MM.1S (cell line): ENCODE measurements around the gene CATSPERD.

Source experiments
- DNase-seq: peaks from one replicate; pipeline ENCODE4 v3.0.0-alpha.2; 2015
- H2AFZ ChIP-seq: fragments of 300-600 bp; sonication (generic); 2 replicates; pipeline ENCODE4 v1.6.0; 2016; ENCODE audit warnings: antibody characterized with exemption, low read length
- H3F3A ChIP-seq: fragments of 300-600 bp; sonication (generic); 2 replicates; pipeline ENCODE4 v1.6.1; 2016; ENCODE audit warnings: mild to moderate bottlenecking, antibody characterized with exemption, low read length, moderate library complexity, mixed read lengths; ENCODE audit not compliant: insufficient read depth
- H3K27ac ChIP-seq: fragments of 300-600 bp; sonication (generic); 2 replicates; pipeline ENCODE4 v1.5.1; 2016; ENCODE audit warnings: mild to moderate bottlenecking, low read length
- H3K27me3 ChIP-seq: fragments of 300-600 bp; sonication (generic); replicated peaks from 2 replicates; pipeline ENCODE4 v1.6.0; 2016; ENCODE audit warnings: low read length; ENCODE audit not compliant: insufficient read depth
- H3K36me3 ChIP-seq: fragments of 300-600 bp; sonication (generic); replicated peaks from 2 replicates; pipeline ENCODE4 v1.6.1; 2016; ENCODE audit warnings: mild to moderate bottlenecking, low read length, mixed read lengths; ENCODE audit not compliant: insufficient read depth
- H3K4me1 ChIP-seq: fragments of 300-600 bp; sonication (generic); 2 replicates; pipeline ENCODE4 v1.6.1; 2016; ENCODE audit warnings: low read length, mixed read lengths
- H3K4me2 ChIP-seq: fragments of 300-600 bp; sonication (generic); 2 replicates; pipeline ENCODE4 v1.6.0; 2016; ENCODE audit warnings: low read depth, low read length
- H3K4me3 ChIP-seq: fragments of 300-600 bp; sonication (generic); 2 replicates; pipeline ENCODE4 v1.5.1; 2016; ENCODE audit warnings: low read length, mixed read lengths
- H3K79me2 ChIP-seq: fragments of 300-600 bp; sonication (generic); 2 replicates; pipeline ENCODE4 v1.6.1; 2016; ENCODE audit warnings: mixed run types, low read length, mixed read lengths
- H3K9ac ChIP-seq: fragments of 300-600 bp; sonication (generic); 2 replicates; pipeline ENCODE4 v1.6.1; 2016; ENCODE audit warnings: low read length, mixed read lengths
- H3K9me2 ChIP-seq: fragments of 300-600 bp; sonication (generic); replicated peaks from 2 replicates; pipeline ENCODE4 v1.6.1; 2016; ENCODE audit warnings: mild to moderate bottlenecking, low read length, mixed read lengths; ENCODE audit not compliant: insufficient read depth
- H3K9me3 ChIP-seq: fragments of 300-600 bp; sonication (generic); replicated peaks from 2 replicates; pipeline ENCODE4 v1.6.1; 2016; ENCODE audit warnings: mild to moderate bottlenecking, low read length, mixed read lengths; ENCODE audit not compliant: insufficient read depth
- H4K20me1 ChIP-seq: fragments of 300-600 bp; sonication (generic); 2 replicates; pipeline ENCODE4 v1.6.1; 2016; ENCODE audit warnings: mild to moderate bottlenecking, low read length, moderate library complexity, mixed read lengths; ENCODE audit not compliant: insufficient read depth
- CTCF ChIP-seq: fragments of 300-600 bp; sonication (generic); IDR thresholded peaks from 2 replicates; pipeline ENCODE4 v1.5.1; 2016; ENCODE audit warnings: antibody characterized with exemption, low read length, mixed read lengths
- EZH2 ChIP-seq: fragments of 300-600 bp; sonication (generic); optimal IDR thresholded peaks from 2 replicates; pipeline ENCODE3; 2017; ENCODE audit warnings: low read depth, mild to moderate bottlenecking, antibody characterized with exemption, low read length, mixed read lengths
- EZH2phosphoT487 ChIP-seq: fragments of 300-600 bp; sonication (generic); IDR thresholded peaks from 2 replicates; pipeline ENCODE4 v1.6.1; 2018; ENCODE audit warnings: antibody characterized with exemption, low read length

CATSPERD gene

GRCh38 chr19:5707576-5708575, 12.6 kb upstream of the CATSPERD start:
- H3K9me2 ChIP-seq = no peaks in the 10 kb centered on the region

DNA sequence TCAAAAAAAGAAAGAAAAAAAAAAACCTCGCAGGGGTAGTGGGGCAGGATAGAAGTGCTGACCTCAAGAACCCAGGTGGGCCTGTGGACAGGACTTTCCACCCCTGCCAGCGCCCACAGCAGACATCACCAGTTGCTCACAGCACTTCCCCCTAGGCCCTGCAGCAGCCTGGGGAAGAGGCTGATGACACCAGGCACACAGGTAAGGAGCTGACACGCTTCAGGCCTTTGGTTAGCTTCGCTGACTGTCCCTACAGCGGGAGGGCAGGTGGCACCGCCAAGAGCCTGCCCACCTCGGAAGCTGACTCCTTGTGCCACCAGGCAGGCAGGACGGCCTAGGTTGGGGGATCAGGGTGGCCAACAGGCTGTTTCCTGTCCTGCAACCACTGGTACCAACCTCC, 9.4 kb upstream of the CATSPERD start:
- Histone ChIP-seq H4K20me1 (no peaks in the 10 kb centered on the region; the same call in 1 of the 2 replicates), H3K79me2 (peaks cover 64% of the 10 kb centered on the region), H3K9me3 (no peaks in the 10 kb centered on the region), H3K4me1 (no peaks in the 10 kb centered on the region), H3K36me3 (peaks cover 17% of the 10 kb centered on the region), H3F3A (no peaks in the 10 kb centered on the region), H3K4me2 (no peak overlapping the region), H3K4me3 (no peak overlapping the region), H2AFZ (no peak overlapping the region), H3K27me3 (no peaks in the 10 kb centered on the region), H3K9me2 (no peaks in the 10 kb centered on the region), H3K9ac (no peak overlapping the region), H3K27ac (no peak overlapping the region)
- no peak for TF ChIP-seq CTCF
- no peak for TF ChIP-seq EZH2phosphoT487
- TF ChIP-seq EZH2 = no peak
- DNase-seq = no peak

More at GRCh38 chr19:5707576-5708575, 12.6 kb upstream of the CATSPERD start:
- Histone ChIP-seq H3K79me2 (peaks cover 67% of the 10 kb centered on the region), H4K20me1 (no peaks in the 10 kb centered on the region), H3F3A (no peaks in the 10 kb centered on the region), H3K36me3 (peaks cover 23% of the 10 kb centered on the region), H3K4me3 (no peak overlapping the region), H2AFZ (no peak overlapping the region), H3K27ac (no peak overlapping the region), H3K4me1 (no peaks in the 10 kb centered on the region), H3K9me3 (no peaks in the 10 kb centered on the region), H3K4me2 (no peak overlapping the region), H3K27me3 (no peaks in the 10 kb centered on the region), H3K9ac (no peak overlapping the region)
- TF ChIP-seq EZH2 (no peak), EZH2phosphoT487 (no peak), CTCF (no peak)
- no peak for DNase-seq

GRCh38 chr19:5711713-5712161, 8.7 kb upstream of the CATSPERD start:
- no peak for DNase-seq
- Histone ChIP-seq H3K9me2 (no peaks in the 10 kb centered on the region), H2AFZ (no peak overlapping the region), H3K4me1 (no peaks in the 10 kb centered on the region), H3K36me3 (peaks cover 17% of the 10 kb centered on the region), H3K9me3 (no peaks in the 10 kb centered on the region), H3K4me2 (no peak overlapping the region), H4K20me1 (no peaks in the 10 kb centered on the region; the same call in 1 of the 2 replicates), H3K27ac (no peak overlapping the region), H3K4me3 (no peak overlapping the region), H3K9ac (no peak overlapping the region), H3K79me2 (peaks cover 66% of the 10 kb centered on the region), H3F3A (no peaks in the 10 kb centered on the region), H3K27me3 (no peaks in the 10 kb centered on the region)
- TF ChIP-seq CTCF (no peak), EZH2 (no peak), EZH2phosphoT487 (no peak)
